ENCODE measurements around the gene RPL38. TPM values are rescaled to one million over a fixed set of nuclear protein-coding genes. Genes with fewer than 3 reads are reported as not detected.

RPL38 gene
- total and polyA plus RNA-seq, 8 donors, result 395 to 1,054 (median 577) TPM

DNA sequence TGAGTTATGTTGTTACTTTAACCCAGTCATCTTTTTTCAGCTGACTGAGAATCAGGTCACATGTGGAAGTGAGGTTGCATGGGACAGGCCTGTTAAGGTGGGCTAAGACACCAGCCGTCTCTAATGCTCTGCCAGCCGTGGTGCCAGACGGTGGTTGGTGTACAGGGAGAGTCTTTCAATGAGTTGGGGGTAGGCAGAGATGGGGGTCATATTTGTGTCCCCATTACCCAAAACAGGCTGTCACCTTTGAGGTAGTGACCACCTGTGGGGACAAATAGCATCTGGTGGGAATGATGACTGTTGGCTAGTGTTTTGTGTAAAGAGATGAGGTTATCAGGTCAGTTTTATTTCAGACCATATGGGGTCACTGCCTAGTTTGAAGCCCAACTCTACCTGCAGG lies 1.8 kb downstream of the RPL38 start:
- DNase-seq (peak in 1 of 6 donors; percentile 24), ATAC-seq (no peak), FAIRE-seq (no peak)
- peaks cover 0 to 26% (median 17%) of the 10 kb centered on the region in 3 donors for H3K4me1 ChIP-seq
- WGBS, 2 donors, result 79 to 83% methylated on average over 3 of the region's 3 CpGs
- no peak overlapping the region for H3K27ac ChIP-seq
- TF ChIP-seq, protein P1, sequence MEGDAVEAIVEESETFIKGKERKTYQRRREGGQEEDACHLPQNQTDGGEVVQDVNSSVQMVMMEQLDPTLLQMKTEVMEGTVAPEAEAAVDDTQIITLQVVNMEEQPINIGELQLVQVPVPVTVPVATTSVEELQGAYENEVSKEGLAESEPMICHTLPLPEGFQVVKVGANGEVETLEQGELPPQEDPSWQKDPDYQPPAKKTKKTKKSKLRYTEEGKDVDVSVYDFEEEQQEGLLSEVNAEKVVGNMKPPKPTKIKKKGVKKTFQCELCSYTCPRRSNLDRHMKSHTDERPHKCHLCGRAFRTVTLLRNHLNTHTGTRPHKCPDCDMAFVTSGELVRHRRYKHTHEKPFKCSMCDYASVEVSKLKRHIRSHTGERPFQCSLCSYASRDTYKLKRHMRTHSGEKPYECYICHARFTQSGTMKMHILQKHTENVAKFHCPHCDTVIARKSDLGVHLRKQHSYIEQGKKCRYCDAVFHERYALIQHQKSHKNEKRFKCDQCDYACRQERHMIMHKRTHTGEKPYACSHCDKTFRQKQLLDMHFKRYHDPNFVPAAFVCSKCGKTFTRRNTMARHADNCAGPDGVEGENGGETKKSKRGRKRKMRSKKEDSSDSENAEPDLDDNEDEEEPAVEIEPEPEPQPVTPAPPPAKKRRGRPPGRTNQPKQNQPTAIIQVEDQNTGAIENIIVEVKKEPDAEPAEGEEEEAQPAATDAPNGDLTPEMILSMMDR (IDR thresholded peaks at IDR 0.05), result no peak
- peaks cover 0 to 4% (median 0%) of the 10 kb centered on the region in 4 donors for H3K27me3 ChIP-seq
- peak overlapping the region in 1 of 4 donors; percentile 97 for H3K4me3 ChIP-seq
- H3K9me3 ChIP-seq, result no peaks in the 10 kb centered on the region
- intact Hi-C loops (cut with DNase I), result no loop called here
- peaks cover 4 to 29% (median 5%) of the 10 kb centered on the region in 3 donors for H3K36me3 ChIP-seq

GRCh38 chr17:74206332-74206818 lies 2.9 kb downstream of the RPL38 start:
- no peaks in the 10 kb centered on the region for H3K9me3 ChIP-seq
- DNase-seq, result no peak
- FAIRE-seq, result no peak
- 64 to 75% methylated on average over 5 of the region's 5 CpGs for WGBS, 2 donors
- H3K27me3 ChIP-seq, result peaks cover 0 to 4% (median 0%) of the 10 kb centered on the region in 4 donors
- TF ChIP-seq, protein P1 (IDR thresholded peaks at IDR 0.05), result no peak
- no peak overlapping the region for H3K4me3 ChIP-seq
- H3K27ac ChIP-seq, result no peak overlapping the region
- peaks cover 4 to 29% (median 5%) of the 10 kb centered on the region in 3 donors for H3K36me3 ChIP-seq
- peaks cover 0 to 33% (median 17%) of the 10 kb centered on the region in 3 donors for H3K4me1 ChIP-seq
- ATAC-seq, result no peak
- intact Hi-C loops (cut with DNase I), result no loop called here

- ATAC-seq (peak; percentile 33 to 61 (median 56)), DNase-seq (peak in 5 of 6 donors; percentile 62 to 87 (median 78))
- intact Hi-C loops (cut with DNase I), result loop anchor here in 1 of 3 donors (10.0 kb wide), 1 partner anchor 84 kb away; no protein-coding TSS in a partner anchor
Observed at GRCh38 chr17:74210191-74211140, 7.0 kb downstream of the RPL38 start.

DNA sequence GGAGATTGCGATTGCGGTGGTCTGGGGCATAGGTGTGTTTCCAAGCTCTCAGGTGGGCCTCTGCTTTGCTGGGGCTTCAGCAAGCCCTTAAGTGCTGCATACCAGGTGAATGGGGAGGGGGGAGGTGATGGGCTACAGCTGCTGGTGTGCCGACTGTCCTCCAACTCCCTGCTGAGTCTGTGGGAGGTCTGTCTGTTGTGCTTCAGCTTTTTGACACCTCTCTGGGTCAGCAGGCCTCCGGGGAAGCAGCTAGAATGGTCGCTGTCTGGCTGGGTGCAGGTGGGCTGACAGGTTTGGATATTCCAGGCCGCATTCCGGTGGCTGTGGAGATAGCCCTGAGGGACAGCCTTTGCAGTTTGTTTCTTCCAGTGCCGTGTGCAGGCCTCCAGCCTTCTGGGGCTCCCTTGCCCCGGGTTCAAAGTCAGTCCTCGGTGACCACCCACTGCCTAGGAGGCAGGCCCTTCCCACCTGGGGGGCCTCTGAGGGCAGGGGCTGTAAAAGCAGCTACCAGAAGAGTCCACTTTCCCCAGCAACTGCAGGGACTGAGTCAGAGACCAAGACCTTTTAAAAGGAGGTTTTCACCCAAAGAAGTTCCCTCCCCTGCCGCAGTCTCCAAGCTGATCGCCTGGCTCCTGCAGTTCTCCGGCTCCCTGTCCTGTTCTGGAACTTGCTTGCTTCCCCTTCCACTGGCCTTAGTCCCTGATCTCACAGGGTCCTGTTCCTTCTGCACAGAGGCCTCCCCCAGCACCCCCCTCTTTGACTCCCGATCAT lies 7.8 kb downstream of the RPL38 start:
- intact Hi-C loops (cut with DNase I), result loop anchor here in 1 of 3 donors (10.0 kb wide), 1 partner anchor 83 kb away; no protein-coding TSS in a partner anchor

More at GRCh38 chr17:74210191-74211140, 7.0 kb downstream of the RPL38 start:
- 46 to 49% methylated on average over 18 of the region's 18 CpGs for WGBS, 2 donors
- H3K4me3 ChIP-seq, result no peak overlapping the region
- H3K27me3 ChIP-seq, result no peaks in the 10 kb centered on the region
- no peaks in the 10 kb centered on the region for H3K9me3 ChIP-seq
- TF ChIP-seq, protein P1 (IDR thresholded peaks at IDR 0.05), result peak; percentile 85 to 98 (median 95)
- no peak for FAIRE-seq
- peaks cover 4 to 24% (median 5%) of the 10 kb centered on the region in 3 donors for H3K36me3 ChIP-seq
- no peak overlapping the region for H3K27ac ChIP-seq
- peaks cover 6 to 32% (median 13%) of the 10 kb centered on the region in 3 donors for H3K4me1 ChIP-seq

More for the DNA sequence above, 7.8 kb downstream of the RPL38 start:
- Histone ChIP-seq H3K4me3 (peak overlapping the region in 1 of 4 donors; percentile 55), H3K4me1 (peaks cover 0 to 24% (median 13%) of the 10 kb centered on the region in 3 donors), H3K36me3 (peaks cover 4 to 24% (median 5%) of the 10 kb centered on the region in 3 donors), H3K27me3 (no peaks in the 10 kb centered on the region), H3K9me3 (no peaks in the 10 kb centered on the region), H3K27ac (no peak overlapping the region)
- TF ChIP-seq, protein P1 (IDR thresholded peaks at IDR 0.05), result no peak
- DNase-seq (peak in 1 of 6 donors; percentile 19), FAIRE-seq (no peak), ATAC-seq (no peak)
- WGBS, 2 donors, result 74% methylated on average over 13 to 14 of the region's 14 CpGs

All from pancreas (tissue), 10 donors.